Measurements from ENCODE around the gene SULT4A1. TPM values are rescaled to one million over a fixed set of nuclear protein-coding genes. Genes with fewer than 3 reads are reported as not detected.
A peak's percentile ranks its signal among the peaks of the same experiment; 100 is the strongest.

The SULT4A1 gene
- total RNA-seq, 1 experiment from 2014 or later: 15.0 TPM

GRCh38 chr22:43858156-43858895, 4.0 kb downstream of the SULT4A1 start:
- Histone ChIP-seq H3K79me2 (ENCODE audit: insufficient read depth, low read length) (peaks cover 25% of the 10 kb centered on the region; the same call in 1 of the 2 replicates), H3K14ac (ENCODE audit: insufficient read depth, low read length) (peak overlapping the region; percentile 12; the same call in 1 of the 2 replicates), H2AFZ (ENCODE audit: low read length) (no peak overlapping the region), H3K23me2 (ENCODE audit: insufficient read length, low read depth, low read length, poor library complexity, severe bottlenecking) (peaks cover 5% of the 10 kb centered on the region), H2BK15ac (ENCODE audit: low read depth, low read length) (no peak overlapping the region), H4K5ac (ENCODE audit: insufficient read length, low read depth, low read length) (no peak overlapping the region), H3K18ac (ENCODE audit: insufficient read length, low read depth, low read length) (no peak overlapping the region), H3T11ph (ENCODE audit: low read length) (no peak overlapping the region), H4K8ac (replicated peaks; ENCODE audit: insufficient read length, low read depth, low read length) (no peak overlapping the region), H3K9ac (ENCODE audit: extremely low read depth, insufficient read length, low read length) (no peak overlapping the region), H4K91ac (ENCODE audit: insufficient read length, low read depth, low read length) (no peak overlapping the region), H3K79me1 (ENCODE audit: insufficient read depth, low read depth, low read length, poor library complexity, severe bottlenecking) (peaks cover 2% of the 10 kb centered on the region), H3K4ac (ENCODE audit: low read depth, low read length) (no peak overlapping the region), H2BK5ac (ENCODE audit: insufficient read length, low read length) (no peak overlapping the region), H3K23ac (ENCODE audit: insufficient read length, low read depth, low read length) (no peak overlapping the region), H2BK120ac (ENCODE audit: low read depth, low read length, poor library complexity, severe bottlenecking) (no peak overlapping the region), H3K56ac (ENCODE audit: insufficient read length, low read depth, low read length) (no peak overlapping the region), H3K4me2 (ENCODE audit: insufficient read depth, insufficient read length, low read length) (no peak overlapping the region), H3K9me3 (ENCODE audit: control insufficient read depth, low read depth, low read length) (no peaks in the 10 kb centered on the region), H3K27ac (ENCODE audit: insufficient read length, low read depth, low read length) (no peak overlapping the region), H3K4me1 (ENCODE audit: insufficient read depth, low read length) (peaks cover 17% of the 10 kb centered on the region; the same call in 1 of the 2 replicates), H3K27me3 (ENCODE audit: insufficient read depth, low read length) (no peaks in the 10 kb centered on the region), H4K20me1 (ENCODE audit: control insufficient read depth, insufficient read depth, insufficient read length) (no peaks in the 10 kb centered on the region), H2AK5ac (ENCODE audit: insufficient read length, low read length) (no peak overlapping the region), H2BK20ac (ENCODE audit: low read depth, low read length, poor library complexity, severe bottlenecking) (no peak overlapping the region), H2BK12ac (ENCODE audit: insufficient read length, low read depth, low read length) (no peak overlapping the region)
- Mint-ChIP-seq H3K27me3 (ENCODE audit: low read depth) (peaks cover 7% of the 10 kb centered on the region; the same call in 1 of the 2 replicates), H3K4me1 (peaks cover 50 to 56% of the 10 kb centered on the region in 2 experiments), H3K4me3 (0 out of 5 replicates have a peak overlapping the region, but pooled peaks of 1 of the 2 experiments have one; percentile 1), H3K27ac (peak overlapping the region in 2 of 3 experiments; percentile 67 to 78; a peak in 3 of 7 replicates), H3K36me3 (ENCODE audit: insufficient read depth in 1 of 3, low read depth in 3 of 3) (peaks cover 12 to 26% (median 17%) of the 10 kb centered on the region in 3 experiments), H3K9me3 (peaks cover 15 to 16% of the 10 kb centered on the region in 2 experiments)
- WGBS (ENCODE audit: extremely low coverage, insufficient read length, low lambda C conversion rate): no CpG with 5 or more reads among the region's 11 CpGs
- no peak for TF ChIP-seq CTCF (conservative IDR thresholded peaks at IDR 0.05)
- peak; percentile 13 for DNase-seq

All from H9 (cell line).